Mammary epithelial cell (primary cell): Measurements from ENCODE around the gene ANXA6.

ENCODE experiments used
- CTCF ChIP-seq, 2 donors: IDR thresholded peaks in 1 of 2; conservative IDR thresholded peaks in 1 of 2; 2 replicates each; pipeline ENCODE4 v1.5.1; 2011 to 2012; ENCODE audit warnings: inconsistent platforms in 2 of 2, low read length in 2 of 2, mild to moderate bottlenecking in 2 of 2, control low read depth in 1 of 2, low read depth in 1 of 2; ENCODE audit not compliant: insufficient read depth in 1 of 2; ENCODE audit errors: extremely low read depth in 1 of 2
- EZH2 ChIP-seq: IDR thresholded peaks from 2 replicates; pipeline ENCODE4 v1.6.1; 2012; ENCODE audit warnings: low read length, inconsistent platforms, borderline replicate concordance

- TF ChIP-seq CTCF (conservative IDR thresholded peaks at IDR 0.05 in 1 of 2, IDR thresholded peaks at IDR 0.05 in 1 of 2; ENCODE audit: extremely low read depth in 1 of 2, insufficient read depth in 1 of 2, low read depth in 1 of 2, low read length in 2 of 2) (no peak), EZH2 (no peak)
Observed at GRCh38 chr5:151084363-151084762, 73.2 kb downstream of the ANXA6 start.
